Tibial nerve (tissue), 4 donors: ENCODE data around the gene PEMT.

Experiments
- EP300 ChIP-seq, 2 donors: sonication (generic); formaldehyde crosslinking; IDR thresholded peaks; one replicate each; pipeline ENCODE4 v1.6.1; 2017; ENCODE audit warnings: antibody characterized with exemption in 2 of 2, mild to moderate bottlenecking in 1 of 2
- POLR2A ChIP-seq, 2 donors: fragments of 450-650 bp; IDR thresholded peaks; one replicate each; pipeline ENCODE4 v1.6.1; 2017; ENCODE audit warnings: antibody characterized with exemption in 2 of 2, mild to moderate bottlenecking in 2 of 2, moderate library complexity in 2 of 2
- TF ChIP-seq, protein P1 (sequence below), 5 experiments: fragments of 200-600 bp in 3 of 5; fragments of 450-650 bp in 2 of 5; sonication (generic) in 3 of 5; IDR thresholded peaks; one replicate each; pipeline ENCODE4 v1.5.1; 2016 to 2019; ENCODE audit warnings: antibody characterized with exemption in 5 of 5, mild to moderate bottlenecking in 3 of 5, moderate library complexity in 2 of 5

DNA sequence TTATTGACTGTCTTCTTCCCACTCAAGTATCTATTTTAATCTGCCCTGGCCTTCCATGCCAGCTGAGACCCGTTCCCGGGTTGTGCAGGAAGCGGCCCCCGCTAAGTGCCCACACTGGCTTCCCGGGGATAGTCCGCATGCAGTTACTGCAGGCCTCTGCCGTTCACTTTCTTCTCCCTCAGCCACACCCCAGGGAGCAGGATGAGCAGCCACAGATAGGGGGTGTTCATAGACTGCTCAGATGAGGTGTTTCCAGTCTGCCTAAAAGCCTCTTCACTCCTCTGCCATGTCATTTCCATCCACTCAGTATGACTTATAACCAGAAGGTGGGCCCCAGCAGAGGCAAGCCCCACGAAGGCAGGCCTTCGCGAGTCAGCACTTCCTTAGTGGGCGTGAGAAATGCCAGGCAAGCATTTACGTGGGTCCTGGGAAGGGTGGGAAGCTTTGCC, 107.0 kb downstream of the PEMT start:
- TF ChIP-seq POLR2A (IDR thresholded peaks at IDR 0.05) (no peak), EP300 (IDR thresholded peaks at IDR 0.05) (no peak)
- TF ChIP-seq, protein P1, sequence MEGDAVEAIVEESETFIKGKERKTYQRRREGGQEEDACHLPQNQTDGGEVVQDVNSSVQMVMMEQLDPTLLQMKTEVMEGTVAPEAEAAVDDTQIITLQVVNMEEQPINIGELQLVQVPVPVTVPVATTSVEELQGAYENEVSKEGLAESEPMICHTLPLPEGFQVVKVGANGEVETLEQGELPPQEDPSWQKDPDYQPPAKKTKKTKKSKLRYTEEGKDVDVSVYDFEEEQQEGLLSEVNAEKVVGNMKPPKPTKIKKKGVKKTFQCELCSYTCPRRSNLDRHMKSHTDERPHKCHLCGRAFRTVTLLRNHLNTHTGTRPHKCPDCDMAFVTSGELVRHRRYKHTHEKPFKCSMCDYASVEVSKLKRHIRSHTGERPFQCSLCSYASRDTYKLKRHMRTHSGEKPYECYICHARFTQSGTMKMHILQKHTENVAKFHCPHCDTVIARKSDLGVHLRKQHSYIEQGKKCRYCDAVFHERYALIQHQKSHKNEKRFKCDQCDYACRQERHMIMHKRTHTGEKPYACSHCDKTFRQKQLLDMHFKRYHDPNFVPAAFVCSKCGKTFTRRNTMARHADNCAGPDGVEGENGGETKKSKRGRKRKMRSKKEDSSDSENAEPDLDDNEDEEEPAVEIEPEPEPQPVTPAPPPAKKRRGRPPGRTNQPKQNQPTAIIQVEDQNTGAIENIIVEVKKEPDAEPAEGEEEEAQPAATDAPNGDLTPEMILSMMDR (IDR thresholded peaks at IDR 0.05): no peak
